ENCODE measurements around the gene NELL2.
"Not testable (repeated sequence)": the region's sequence is repeated elsewhere in the genome, so short reads cannot be mapped to it uniquely, and the experiment has no call there.

The NELL2 gene

DNA sequence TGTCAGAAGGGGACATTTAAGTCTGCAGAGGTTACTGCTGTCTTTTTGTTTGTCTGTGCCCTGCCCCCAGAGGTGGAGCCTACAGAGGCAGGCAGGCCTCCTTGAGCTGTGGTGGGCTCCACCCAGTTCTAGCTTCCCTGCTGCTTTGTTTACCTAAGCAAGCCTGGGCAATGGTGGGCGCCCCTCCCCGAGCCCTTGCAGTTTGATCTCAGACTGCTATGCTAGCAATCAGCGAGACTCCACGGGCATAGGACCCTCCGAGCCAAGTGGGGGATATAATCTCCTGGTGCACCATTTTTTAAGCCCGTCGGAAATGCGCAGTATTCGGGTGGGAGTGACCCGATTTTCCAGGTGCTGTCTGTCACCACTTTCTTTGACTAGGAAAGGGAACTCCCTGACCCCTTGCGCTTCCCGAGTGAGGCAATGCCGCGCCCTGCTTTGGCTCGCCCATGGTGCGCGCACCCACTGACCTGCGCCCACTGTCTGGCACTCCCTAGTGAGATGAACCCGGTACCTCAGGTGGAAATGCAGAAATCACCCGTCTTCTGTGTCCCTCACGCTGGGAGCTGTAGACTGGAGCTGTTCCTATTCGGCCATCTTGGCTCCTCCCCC lies 189.2 kb downstream of the NELL2 start:
- not testable (repeated sequence) for DNase-seq

DNA sequence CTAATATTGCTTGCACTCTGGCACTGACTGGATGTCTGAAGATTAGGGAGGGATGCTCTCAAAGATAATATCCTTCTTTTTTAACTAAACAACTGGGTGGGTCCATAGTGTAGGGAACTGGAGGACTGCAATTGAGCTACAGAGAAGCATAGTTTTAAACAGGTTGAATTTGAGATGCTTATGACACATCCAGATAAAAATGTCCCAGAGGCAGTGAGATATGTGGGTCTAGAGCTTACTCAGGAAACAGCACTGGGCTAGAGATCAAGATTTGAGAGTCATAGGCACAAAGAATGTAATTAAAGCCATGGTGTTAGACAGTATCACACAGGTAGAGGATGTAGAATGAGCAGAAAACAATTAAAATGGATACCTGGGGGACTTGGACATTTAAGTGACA lies 198.4 kb downstream of the NELL2 start:
- DNase-seq = no peak

- no peak for DNase-seq
These were observed 201.2 kb downstream of the NELL2 start for GRCh38 chr12:44674875-44675274.

GRCh38 chr12:44673811-44674210 lies 202.3 kb downstream of the NELL2 start:
- no peak for DNase-seq

DNA sequence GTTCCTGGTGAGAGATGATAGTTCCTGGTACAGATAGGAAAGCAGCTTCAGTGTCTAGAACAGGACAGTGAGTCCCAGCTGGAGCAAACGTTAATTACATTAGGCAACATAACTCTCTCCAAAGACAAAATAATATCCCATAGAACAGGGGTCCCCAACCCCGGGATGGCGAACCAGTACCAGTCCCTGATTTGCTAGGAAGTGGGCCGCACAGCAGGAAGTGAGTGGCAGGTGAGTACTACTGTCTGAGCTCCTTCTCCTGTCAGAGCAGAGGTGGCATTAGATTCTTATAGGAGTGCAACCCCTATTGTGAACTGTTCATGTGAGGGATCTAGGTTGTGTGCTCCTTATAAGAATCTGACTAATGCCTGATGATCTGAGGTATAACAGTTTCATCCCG lies 204.1 kb downstream of the NELL2 start:
- DNase-seq = no peak

GRCh38 chr12:44668443-44668842 lies 207.7 kb downstream of the NELL2 start:
- no peak for DNase-seq

GRCh38 chr12:44667461-44667860 lies 208.7 kb downstream of the NELL2 start:
- no peak for DNase-seq

- DNase-seq = no peak
These were observed 212.8 kb downstream of the NELL2 start for GRCh38 chr12:44663291-44663690.

DNA sequence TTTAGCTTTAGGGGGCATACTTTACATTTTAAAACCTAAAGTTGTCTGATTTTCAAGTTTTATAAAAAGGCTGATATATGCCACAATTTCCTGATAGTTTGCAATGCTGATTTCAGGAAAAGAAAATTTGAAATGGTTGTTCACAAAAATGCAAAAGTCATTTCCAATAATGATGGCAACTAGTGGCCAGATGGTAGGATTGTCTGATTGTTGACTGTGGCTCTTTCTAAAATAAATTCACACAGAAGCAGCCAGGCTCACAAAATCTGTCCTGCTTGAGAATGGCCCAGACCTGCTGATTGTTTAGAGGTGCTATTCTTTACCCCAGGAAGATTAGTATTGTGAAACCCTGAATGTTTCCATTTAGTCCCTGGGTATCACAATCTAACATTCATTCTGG lies 220.3 kb downstream of the NELL2 start:
- DNase-seq = no peak

GRCh38 chr12:44654646-44655639 lies 221.2 kb downstream of the NELL2 start:
- peak; percentile 32 for DNase-seq

GRCh38 chr12:44653861-44654527 lies 222.1 kb downstream of the NELL2 start:
- no peak for DNase-seq

GRCh38 chr12:44649693-44650092 lies 226.4 kb downstream of the NELL2 start:
- no peak for DNase-seq

DNA sequence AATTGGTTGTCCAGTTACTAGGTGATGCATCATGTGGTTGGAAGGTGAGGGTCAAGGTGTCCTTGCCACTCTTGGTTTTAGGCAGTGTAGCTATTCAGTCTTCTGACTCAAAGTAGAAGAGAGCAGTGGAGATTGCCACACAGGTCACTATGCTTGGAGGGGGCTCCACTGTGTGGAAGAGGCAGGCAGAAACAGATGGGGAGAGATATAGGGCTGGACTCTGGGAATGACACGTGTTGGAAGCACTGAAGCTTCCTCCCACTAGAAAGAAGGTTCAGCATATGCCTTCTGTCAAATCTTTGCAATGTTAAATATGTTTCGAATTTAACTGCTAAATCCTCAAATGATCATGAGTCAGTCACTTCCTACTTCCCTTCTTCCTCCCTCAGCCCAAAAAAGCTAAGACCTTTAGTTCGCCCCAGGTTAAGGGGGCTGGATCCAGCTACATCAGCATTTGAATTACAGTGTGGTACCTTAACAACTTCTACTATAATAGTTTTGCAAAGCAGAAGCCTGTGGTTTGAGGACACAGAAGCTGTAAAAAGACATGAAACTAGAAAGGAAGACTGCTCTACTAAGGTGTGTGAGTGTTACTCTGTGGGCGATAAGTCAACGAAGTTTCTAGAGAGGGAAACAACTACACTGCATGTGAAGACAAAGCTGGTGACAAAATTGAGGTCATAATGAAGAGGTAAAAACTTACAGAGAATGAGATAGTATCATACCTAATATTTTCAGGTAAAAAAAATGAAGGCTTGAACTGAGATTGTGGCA lies 228.0 kb downstream of the NELL2 start:
- no peak for DNase-seq

GRCh38 chr12:44640427-44641190 lies 235.5 kb downstream of the NELL2 start:
- no peak for DNase-seq

- no peak for DNase-seq
These were observed 238.2 kb downstream of the NELL2 start for GRCh38 chr12:44637875-44638274.

DNA sequence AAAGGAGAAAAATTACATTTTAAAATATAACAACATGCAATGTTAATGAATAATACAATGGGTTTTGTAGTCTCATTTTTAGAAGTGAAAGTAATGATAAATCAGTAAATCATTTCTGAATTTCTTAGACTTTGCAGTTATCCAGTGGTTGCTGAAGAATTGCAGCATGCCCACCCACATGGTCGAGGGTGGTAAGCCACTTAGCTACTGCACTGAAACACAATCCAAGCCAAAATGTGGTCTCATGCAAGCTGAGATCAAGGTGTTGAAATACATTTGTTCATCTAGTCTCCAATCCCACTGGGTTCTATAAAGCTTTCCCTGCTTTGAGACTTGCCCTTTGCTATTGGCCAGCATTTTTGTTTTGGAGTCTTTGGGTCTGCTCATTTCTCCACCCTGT lies 247.9 kb downstream of the NELL2 start:
- no peak for DNase-seq

- DNase-seq = peak; percentile 67
These were observed 248.5 kb downstream of the NELL2 start for GRCh38 chr12:44627387-44628166.

DNA sequence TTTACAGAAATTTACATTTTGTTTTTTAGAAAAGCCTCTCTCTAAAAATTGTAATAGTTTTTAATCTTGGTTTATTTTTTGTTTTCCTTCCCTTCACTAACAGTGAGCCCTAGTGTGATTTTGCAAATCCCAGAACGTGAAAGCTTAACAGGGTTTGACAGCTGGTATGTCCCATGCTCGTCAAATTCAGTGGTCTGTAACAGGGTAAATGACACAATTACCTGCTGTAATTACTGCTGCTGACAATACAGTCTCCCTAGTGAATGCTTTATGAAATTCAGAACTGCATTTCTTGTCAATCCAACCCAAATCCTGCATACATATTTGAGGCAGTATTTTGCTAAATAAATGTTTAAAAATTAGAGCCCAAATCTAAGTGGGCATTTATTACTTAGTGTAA lies 249.2 kb downstream of the NELL2 start:
- peak; percentile 63 for DNase-seq

DNA sequence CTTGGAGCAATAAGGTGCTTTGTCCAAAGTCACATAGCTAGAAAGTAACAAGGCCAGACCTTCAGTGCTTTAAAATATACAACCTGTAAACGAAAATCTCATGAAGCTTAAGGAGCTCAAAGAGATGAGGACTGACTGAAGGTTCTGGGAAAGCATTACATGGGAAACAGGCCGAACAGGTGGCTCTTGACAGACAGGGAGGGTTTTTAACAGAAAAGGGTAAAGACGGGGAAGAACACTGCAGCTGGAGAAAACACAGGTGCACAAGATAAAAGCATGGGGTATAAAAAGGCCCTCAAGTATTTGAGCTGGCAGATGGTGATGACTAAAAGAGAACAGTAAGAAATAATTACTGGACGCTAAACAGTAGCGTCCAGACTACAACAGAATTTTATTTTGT lies 257.2 kb downstream of the NELL2 start:
- DNase-seq = peak; percentile 87

DNA sequence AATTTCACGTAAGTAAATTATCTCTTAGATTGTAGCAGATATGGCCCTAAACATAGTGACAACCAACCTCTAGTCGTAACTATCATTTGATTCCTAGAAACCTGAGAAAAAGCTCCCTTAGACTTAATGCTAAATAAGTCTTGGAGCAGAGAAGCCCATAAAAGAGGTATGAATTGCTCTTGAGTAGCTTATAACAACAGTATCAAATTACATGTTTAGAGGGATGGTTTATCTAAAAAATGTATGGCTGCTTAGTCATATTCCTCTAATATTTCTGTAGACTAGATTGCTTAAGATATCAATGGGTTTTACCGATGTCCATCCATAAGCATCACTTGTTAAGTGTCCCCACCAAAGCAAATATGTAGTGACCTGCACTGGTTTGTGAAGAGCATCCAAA lies 259.7 kb downstream of the NELL2 start:
- DNase-seq = peak; percentile 15

DNA sequence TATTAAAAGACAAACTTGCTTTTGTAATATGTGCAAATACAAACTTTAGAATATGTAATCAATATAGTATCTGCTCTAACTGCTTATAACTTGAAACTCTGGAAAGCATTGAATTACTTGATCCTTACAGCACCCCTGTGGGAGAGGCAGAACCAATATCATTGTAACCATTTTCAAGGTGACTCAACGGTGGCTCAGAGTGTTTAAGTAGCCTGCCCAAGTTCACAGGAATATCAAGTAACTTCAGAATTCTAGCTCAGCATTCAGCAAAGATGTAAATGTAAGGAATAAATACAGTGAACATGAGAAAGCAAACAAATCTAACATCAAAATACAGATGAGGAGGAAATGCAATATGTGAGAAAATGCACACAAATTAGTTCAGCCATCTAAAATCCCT lies 264.6 kb downstream of the NELL2 start:
- DNase-seq = no peak
